BJ (cell line): ENCODE results near the gene NYNRIN. TPM values are rescaled to one million over a fixed set of nuclear protein-coding genes. Genes with fewer than 3 reads are reported as not detected.
"Not testable (repeated sequence)": the region's sequence is repeated elsewhere in the genome, so short reads cannot be mapped to it uniquely, and the experiment has no call there.

Experiments
- CTCF ChIA-PET: fragments of 350-600 bp; formaldehyde crosslinking; extraction: SDS; loops from one replicate; lab custom pipeline; 2021; ENCODE audit warnings: antibody characterized with exemption, inconsistent platforms; lab: Yijun Ruan, JAX
- POLR2A ChIA-PET: fragments of 300-600 bp; sonication (Branson Sonifier 250); formaldehyde crosslinking; extraction: SDS; loops from one replicate; lab custom pipeline; 2021; ENCODE audit warnings: antibody characterized with exemption; lab: Charles Lee
- DNase-seq: peaks from one replicate; pipeline ENCODE4 v3.0.0-alpha.2; 2011; ENCODE audit warnings: low read depth
- H3K27me3 ChIP-seq: 2 replicates; pipeline ENCODE4 v1.6.0; 2011; ENCODE audit warnings: low read length; ENCODE audit not compliant: control insufficient read depth, insufficient read depth
- H3K36me3 ChIP-seq: 2 replicates; pipeline ENCODE4 v1.5.1; 2011; ENCODE audit warnings: low read length; ENCODE audit not compliant: control insufficient read depth, insufficient read depth
- H3K4me3 ChIP-seq: 2 replicates; pipeline ENCODE4 v1.5.1; 2011; ENCODE audit warnings: low read depth, mild to moderate bottlenecking, control low read depth, low read length
- polyA plus RNA-seq: library from polyadenylated mRNA; depleted of rRNA; stranded (reverse); fragments of >200 nt; gene quantifications from 2 replicates; pipeline ENCODE4 v1.2.3, GENCODE V29; 2011
- TF ChIP-seq, protein P1 (sequence below): IDR thresholded peaks from 2 replicates; pipeline ENCODE4 v1.5.1; 2011; ENCODE audit warnings: low read depth, mild to moderate bottlenecking, control low read depth, inconsistent platforms, low read length, moderate library complexity; ENCODE audit not compliant: insufficient read depth

The NYNRIN gene
- polyA plus RNA-seq, 1 experiment, result 10.1 TPM

- POLR2A ChIA-PET, result no interaction called here
- DNase-seq, result no peak
- Histone ChIP-seq H3K36me3 (peaks cover 33% of the 10 kb centered on the region), H3K4me3 (peak overlapping the region; percentile 98), H3K27me3 (no peaks in the 10 kb centered on the region)
- TF ChIP-seq, protein P1, sequence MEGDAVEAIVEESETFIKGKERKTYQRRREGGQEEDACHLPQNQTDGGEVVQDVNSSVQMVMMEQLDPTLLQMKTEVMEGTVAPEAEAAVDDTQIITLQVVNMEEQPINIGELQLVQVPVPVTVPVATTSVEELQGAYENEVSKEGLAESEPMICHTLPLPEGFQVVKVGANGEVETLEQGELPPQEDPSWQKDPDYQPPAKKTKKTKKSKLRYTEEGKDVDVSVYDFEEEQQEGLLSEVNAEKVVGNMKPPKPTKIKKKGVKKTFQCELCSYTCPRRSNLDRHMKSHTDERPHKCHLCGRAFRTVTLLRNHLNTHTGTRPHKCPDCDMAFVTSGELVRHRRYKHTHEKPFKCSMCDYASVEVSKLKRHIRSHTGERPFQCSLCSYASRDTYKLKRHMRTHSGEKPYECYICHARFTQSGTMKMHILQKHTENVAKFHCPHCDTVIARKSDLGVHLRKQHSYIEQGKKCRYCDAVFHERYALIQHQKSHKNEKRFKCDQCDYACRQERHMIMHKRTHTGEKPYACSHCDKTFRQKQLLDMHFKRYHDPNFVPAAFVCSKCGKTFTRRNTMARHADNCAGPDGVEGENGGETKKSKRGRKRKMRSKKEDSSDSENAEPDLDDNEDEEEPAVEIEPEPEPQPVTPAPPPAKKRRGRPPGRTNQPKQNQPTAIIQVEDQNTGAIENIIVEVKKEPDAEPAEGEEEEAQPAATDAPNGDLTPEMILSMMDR, result no peak
- CTCF ChIA-PET, result interaction anchor here (0.8 to 8.4 kb wide), 5 partner anchors 9 to 62 kb away, joined by 3 to 59 read pairs (median 5); partner anchors contain the start of genes ADCY4, CBLN3, CIDEB and KHNYN
These were observed 29.3 kb upstream of the NYNRIN start for GRCh38 chr14:24369463-24369862.

- ChIA-PET CTCF (interaction anchor here (0.7 to 8.4 kb wide), 9 partner anchors 8 to 66 kb away, joined by 3 to 59 read pairs (median 4); partner anchors contain the start of genes ADCY4, CBLN3, CIDEB and KHNYN), POLR2A (no interaction called here)
- Histone ChIP-seq H3K27me3 (no peaks in the 10 kb centered on the region), H3K36me3 (peaks cover 36% of the 10 kb centered on the region), H3K4me3 (peak overlapping the region; percentile 98)
- no peak for DNase-seq
- TF ChIP-seq, protein P1, result no peak
These were observed 28.7 kb upstream of the NYNRIN start for GRCh38 chr14:24369907-24370687.

- no peak for DNase-seq
- Histone ChIP-seq H3K27me3 (no peaks in the 10 kb centered on the region), H3K4me3 (0 out of 2 replicates have a peak overlapping the region, but pooled peaks have one; percentile 98), H3K36me3 (peaks cover 42% of the 10 kb centered on the region)
- TF ChIP-seq, protein P1, result no peak
- CTCF ChIA-PET, result interaction anchor here (0.9 to 8.4 kb wide), 10 partner anchors 8 to 66 kb away, joined by 3 to 59 read pairs (median 4); partner anchors contain the start of genes ADCY4, CBLN3, CIDEB and KHNYN
- POLR2A ChIA-PET, result interaction anchor here (0.6 kb wide), 1 partner anchor 25 kb away, joined by 7 read pairs; no protein-coding TSS in a partner anchor
These were observed 28.1 kb upstream of the NYNRIN start for GRCh38 chr14:24370748-24371147.

DNA sequence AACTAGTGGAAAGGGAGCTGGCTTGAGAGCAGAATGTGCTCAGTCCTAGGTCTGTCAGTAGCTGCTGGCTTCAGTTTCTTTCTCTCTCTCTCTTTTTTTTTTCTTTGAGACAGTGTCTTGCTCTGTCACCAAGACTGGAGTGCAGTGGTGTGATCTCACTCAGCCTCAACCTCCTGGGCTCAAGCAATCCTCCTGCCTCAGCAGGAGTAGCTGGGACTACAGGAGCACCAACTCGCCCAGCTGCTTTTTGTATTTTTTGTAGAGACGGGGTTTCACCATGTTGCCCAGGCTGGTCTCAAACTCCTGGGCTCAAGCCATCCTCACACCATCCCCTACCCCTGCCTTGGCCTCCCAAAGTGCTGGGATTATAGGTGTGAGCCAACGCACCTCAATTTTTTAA, 27.2 kb upstream of the NYNRIN start:
- POLR2A ChIA-PET, H3K27me3 ChIP-seq, H3K4me3 ChIP-seq, DNase-seq: not testable (repeated sequence)
- CTCF ChIA-PET, result interaction anchor here (1.1 to 8.4 kb wide), 6 partner anchors 8 to 65 kb away, joined by 3 to 59 read pairs (median 8); partner anchors contain the start of genes ADCY4, CBLN3 and KHNYN
- H3K36me3 ChIP-seq, result peaks cover 49% of the 10 kb centered on the region

DNA sequence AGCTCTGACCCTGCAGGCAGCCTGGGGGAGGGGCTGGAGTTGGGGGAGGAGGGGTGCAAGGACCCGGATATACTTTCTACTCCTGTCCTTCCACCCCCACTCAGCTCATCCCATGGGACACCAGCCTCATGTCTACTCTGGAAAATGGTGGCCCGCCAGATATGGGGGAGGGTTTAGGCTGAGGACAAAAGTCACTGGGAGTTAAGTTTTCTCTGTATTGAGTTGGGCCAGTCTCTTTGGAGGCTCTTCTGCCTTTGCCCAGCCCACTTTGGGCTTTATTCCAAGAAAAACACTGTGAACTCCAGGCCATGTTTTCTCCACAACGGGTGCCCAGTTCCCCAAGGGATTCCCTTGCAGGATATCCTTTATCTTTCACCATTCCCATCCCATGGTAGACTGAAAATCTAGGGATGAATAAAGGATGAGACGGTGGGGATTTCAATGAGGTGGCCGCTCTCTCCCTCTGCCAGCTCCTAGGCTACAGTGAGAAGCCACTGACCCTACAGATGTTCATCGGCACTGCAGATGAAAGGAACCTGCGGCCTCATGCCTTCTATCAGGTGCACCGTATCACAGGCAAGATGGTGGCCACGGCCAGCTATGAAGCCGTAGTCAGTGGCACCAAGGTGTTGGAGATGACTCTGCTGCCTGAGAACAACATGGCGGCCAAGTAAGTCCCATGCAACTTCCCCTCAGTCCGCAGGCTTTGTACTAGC, 25.9 kb upstream of the NYNRIN start:
- H3K27me3 ChIP-seq, result no peaks in the 10 kb centered on the region
- H3K4me3 ChIP-seq, result no peak overlapping the region
- DNase-seq, result no peak
- peaks cover 58% of the 10 kb centered on the region for H3K36me3 ChIP-seq
- POLR2A ChIA-PET, result no interaction called here
- TF ChIP-seq, protein P1, result no peak
- CTCF ChIA-PET, result interaction anchor here (0.8 to 8.4 kb wide), 6 partner anchors 12 to 64 kb away, joined by 3 to 59 read pairs (median 10); partner anchors contain the start of genes ADCY4, CBLN3 and KHNYN
